IPS-18a (cell line): ENCODE results near the gene SHANK1.

ENCODE experiments used
- H3K27ac ChIP-seq: one replicate; pipeline ENCODE4 v1.5.1; 2013; ENCODE audit warnings: low read length
- H3K27me3 ChIP-seq: one replicate; pipeline ENCODE4 v1.6.1; 2013; ENCODE audit warnings: mild to moderate bottlenecking, low read length; ENCODE audit not compliant: control insufficient read depth, insufficient read depth
- H3K36me3 ChIP-seq: one replicate; pipeline ENCODE4 v1.6.1; 2013; ENCODE audit warnings: low read depth, low read length; ENCODE audit not compliant: control insufficient read depth
- H3K4me1 ChIP-seq: one replicate; pipeline ENCODE4 v1.6.1; 2013; ENCODE audit warnings: low read depth, low read length; ENCODE audit not compliant: control insufficient read depth
- H3K4me3 ChIP-seq: one replicate; pipeline ENCODE4 v1.5.1; 2013; ENCODE audit warnings: low read length
- H3K9ac ChIP-seq: one replicate; pipeline ENCODE4 v1.6.1; 2013; ENCODE audit warnings: mild to moderate bottlenecking, low read length, moderate library complexity
- H3K9me3 ChIP-seq: one replicate; pipeline ENCODE4 v1.6.1; 2013; ENCODE audit warnings: low read depth, low read length; ENCODE audit not compliant: control insufficient read depth

Gene SHANK1

GRCh38 chr19:50673118-50673517 lies 46.5 kb downstream of the SHANK1 start:
- H3K9me3 ChIP-seq = no peaks in the 10 kb centered on the region
- peaks cover 61% of the 10 kb centered on the region for H3K27me3 ChIP-seq
- no peaks in the 10 kb centered on the region for H3K36me3 ChIP-seq
- peaks cover 9% of the 10 kb centered on the region for H3K4me1 ChIP-seq
- no peak overlapping the region for H3K9ac ChIP-seq
- H3K4me3 ChIP-seq = no peak overlapping the region
- no peak overlapping the region for H3K27ac ChIP-seq

DNA sequence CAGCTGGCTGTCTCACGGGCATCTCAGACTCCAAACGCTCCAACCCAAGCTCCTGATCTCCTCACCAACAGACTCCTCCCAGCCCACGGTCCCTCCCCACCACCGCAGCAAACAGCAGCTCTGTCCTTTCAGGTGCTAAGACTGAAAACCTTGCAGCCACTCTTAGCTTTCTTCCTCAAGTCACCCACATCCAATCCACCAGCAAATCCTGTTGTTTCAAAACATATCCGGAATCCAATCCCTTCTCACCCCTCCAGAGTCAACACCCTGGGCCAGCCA lies 49.6 kb downstream of the SHANK1 start:
- H3K4me1 ChIP-seq = peaks cover 4% of the 10 kb centered on the region
- no peaks in the 10 kb centered on the region for H3K36me3 ChIP-seq
- peaks cover 78% of the 10 kb centered on the region for H3K27me3 ChIP-seq

GRCh38 chr19:50669302-50670101 lies 50.1 kb downstream of the SHANK1 start:
- Histone ChIP-seq H3K27me3 (peaks cover 78% of the 10 kb centered on the region), H3K4me3 (no peak overlapping the region), H3K36me3 (no peaks in the 10 kb centered on the region), H3K9ac (no peak overlapping the region), H3K9me3 (no peaks in the 10 kb centered on the region), H3K27ac (no peak overlapping the region), H3K4me1 (peaks cover 4% of the 10 kb centered on the region)

More for the DNA sequence above, 49.6 kb downstream of the SHANK1 start:
- Histone ChIP-seq H3K9me3 (no peaks in the 10 kb centered on the region), H3K9ac (no peak overlapping the region), H3K4me3 (no peak overlapping the region), H3K27ac (no peak overlapping the region)

- peaks cover 76% of the 10 kb centered on the region for H3K27me3 ChIP-seq
- H3K27ac ChIP-seq = no peak overlapping the region
- no peaks in the 10 kb centered on the region for H3K9me3 ChIP-seq
- H3K36me3 ChIP-seq = no peaks in the 10 kb centered on the region
- no peak overlapping the region for H3K4me3 ChIP-seq
- peaks cover 4% of the 10 kb centered on the region for H3K4me1 ChIP-seq
- H3K9ac ChIP-seq = no peak overlapping the region
Observed at GRCh38 chr19:50668879-50669278, 50.7 kb downstream of the SHANK1 start.

GRCh38 chr19:50668416-50668815 lies 51.2 kb downstream of the SHANK1 start:
- no peak overlapping the region for H3K9ac ChIP-seq
- no peaks in the 10 kb centered on the region for H3K36me3 ChIP-seq
- H3K9me3 ChIP-seq = no peaks in the 10 kb centered on the region
- no peak overlapping the region for H3K27ac ChIP-seq
- peaks cover 4% of the 10 kb centered on the region for H3K4me1 ChIP-seq
- H3K27me3 ChIP-seq = peaks cover 72% of the 10 kb centered on the region
- no peak overlapping the region for H3K4me3 ChIP-seq

- no peaks in the 10 kb centered on the region for H3K9me3 ChIP-seq
- no peak overlapping the region for H3K9ac ChIP-seq
- H3K27me3 ChIP-seq = peaks cover 65% of the 10 kb centered on the region
- H3K27ac ChIP-seq = no peak overlapping the region
- H3K4me3 ChIP-seq = no peak overlapping the region
- no peaks in the 10 kb centered on the region for H3K36me3 ChIP-seq
- H3K4me1 ChIP-seq = peaks cover 4% of the 10 kb centered on the region
Observed at GRCh38 chr19:50667759-50668231, 51.8 kb downstream of the SHANK1 start.

DNA sequence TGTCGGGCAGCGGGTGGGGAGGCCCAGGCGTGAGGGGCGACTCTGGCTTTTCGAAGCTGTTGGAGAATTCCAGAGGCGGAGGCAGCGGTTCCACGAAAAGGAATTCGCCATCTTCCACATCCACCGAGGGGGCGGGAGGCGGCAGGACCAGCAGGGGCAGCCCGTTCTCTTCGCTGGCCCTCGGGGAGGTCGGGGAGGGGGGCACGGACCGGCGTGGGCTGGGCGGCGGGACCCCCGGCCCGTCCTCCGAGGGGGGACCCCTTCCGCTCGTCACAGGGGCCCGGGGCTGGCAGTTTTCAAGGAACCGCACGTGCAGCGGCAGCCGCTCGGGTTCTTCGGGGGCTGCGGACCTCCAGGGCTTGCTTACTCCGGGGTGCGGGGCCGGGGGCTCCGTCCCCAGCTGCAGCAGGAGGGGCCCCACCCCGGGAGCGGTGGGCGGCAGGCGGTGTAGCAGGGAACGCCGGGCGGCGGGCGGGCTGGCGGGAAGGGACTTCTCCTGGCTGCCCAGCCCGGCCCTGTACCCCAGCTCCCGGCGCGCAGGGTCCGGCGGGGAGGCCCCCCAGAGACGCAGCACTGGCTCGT lies 52.3 kb downstream of the SHANK1 start:
- H3K27ac ChIP-seq = no peak overlapping the region
- no peak overlapping the region for H3K4me3 ChIP-seq

DNA sequence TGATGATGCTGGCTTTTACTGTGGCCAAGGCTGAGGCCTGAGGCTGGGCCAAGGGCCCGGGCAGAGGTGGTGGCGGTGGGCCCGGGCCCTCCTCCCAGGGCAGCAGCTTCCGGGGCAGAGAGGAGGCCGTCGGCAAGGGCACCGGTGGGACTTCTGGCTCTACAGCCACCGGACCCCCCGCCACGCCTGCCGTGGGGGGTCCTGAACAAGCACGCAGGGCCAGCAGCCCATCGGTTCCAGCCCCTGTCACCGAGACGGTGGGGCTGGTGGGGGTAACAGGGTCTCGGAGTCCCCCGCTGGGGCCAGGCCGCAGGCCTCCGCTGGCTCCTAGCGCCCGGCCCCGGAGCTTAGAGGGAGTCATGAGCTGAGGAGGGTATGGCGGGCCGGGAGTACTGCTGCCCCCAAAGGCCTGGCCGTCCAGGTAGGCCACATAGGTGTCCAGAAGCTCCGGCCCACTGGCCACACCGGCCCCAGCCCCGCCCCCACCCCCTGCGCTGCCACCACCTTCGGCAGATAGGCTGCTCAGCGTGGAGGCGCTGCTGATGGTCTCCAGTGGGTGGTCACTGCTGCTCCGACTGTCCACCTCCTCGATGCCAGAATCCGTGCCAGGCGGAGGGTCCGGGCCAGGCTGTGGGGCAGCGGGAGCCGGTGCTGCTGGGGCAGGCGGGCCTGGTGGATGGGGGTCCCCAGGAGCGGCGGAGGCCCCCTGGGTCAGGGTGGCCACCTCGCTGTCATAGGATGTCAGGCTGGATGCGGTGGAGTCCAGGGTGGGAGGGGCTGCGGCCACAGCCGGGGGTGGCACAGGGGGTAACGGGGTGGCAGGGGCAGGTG lies 53.0 kb downstream of the SHANK1 start:
- H3K4me1 ChIP-seq = peaks cover 4% of the 10 kb centered on the region
- no peaks in the 10 kb centered on the region for H3K9me3 ChIP-seq
- H3K4me3 ChIP-seq = no peak overlapping the region
- H3K9ac ChIP-seq = no peak overlapping the region
- H3K27ac ChIP-seq = no peak overlapping the region
- H3K36me3 ChIP-seq = no peaks in the 10 kb centered on the region
- H3K27me3 ChIP-seq = peaks cover 53% of the 10 kb centered on the region

More for the DNA sequence above, 52.3 kb downstream of the SHANK1 start:
- H3K27me3 ChIP-seq = peaks cover 60% of the 10 kb centered on the region
- H3K36me3 ChIP-seq = no peaks in the 10 kb centered on the region
- H3K9ac ChIP-seq = no peak overlapping the region
- peaks cover 4% of the 10 kb centered on the region for H3K4me1 ChIP-seq
- H3K9me3 ChIP-seq = no peaks in the 10 kb centered on the region

DNA sequence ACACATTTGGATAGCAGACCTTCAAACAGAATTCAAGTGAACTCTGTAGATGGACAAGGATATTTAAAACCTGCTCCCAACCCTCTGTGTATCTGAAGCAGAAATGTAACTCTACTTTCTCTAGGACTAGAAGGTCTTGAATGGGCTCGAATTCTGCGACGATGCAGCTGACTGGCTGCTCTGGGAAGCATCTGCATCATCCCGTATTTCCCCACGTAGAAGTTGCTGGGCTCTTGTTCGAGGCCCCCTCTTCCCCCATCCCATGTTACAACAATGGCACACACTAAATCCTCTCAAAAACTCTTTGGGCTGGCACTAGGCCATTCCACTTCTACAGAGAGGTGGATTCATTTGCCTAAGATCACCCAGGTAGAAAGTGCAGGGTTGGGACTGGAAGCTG lies 55.4 kb downstream of the SHANK1 start:
- no peaks in the 10 kb centered on the region for H3K9me3 ChIP-seq
- no peak overlapping the region for H3K27ac ChIP-seq
- no peak overlapping the region for H3K4me3 ChIP-seq
- peaks cover 7% of the 10 kb centered on the region for H3K4me1 ChIP-seq
- H3K27me3 ChIP-seq = peaks cover 36% of the 10 kb centered on the region
- H3K9ac ChIP-seq = no peak overlapping the region
- no peaks in the 10 kb centered on the region for H3K36me3 ChIP-seq

DNA sequence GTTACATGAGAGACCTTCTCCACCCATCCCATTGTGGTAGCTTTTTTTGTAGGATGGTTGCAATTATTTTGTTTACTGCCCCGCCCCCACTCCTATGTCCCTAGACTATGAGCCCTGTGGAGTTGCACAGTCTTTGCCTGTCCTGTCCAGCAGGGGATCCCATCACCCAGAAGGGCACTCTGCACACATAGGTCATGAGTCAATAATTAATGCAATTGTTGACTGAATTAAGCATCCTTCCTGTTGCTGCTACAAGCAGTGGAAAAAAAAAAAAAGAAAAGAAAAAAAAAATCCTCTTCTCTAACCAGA lies 56.2 kb downstream of the SHANK1 start:
- Histone ChIP-seq H3K9me3 (no peaks in the 10 kb centered on the region), H3K9ac (no peak overlapping the region), H3K4me1 (peaks cover 7% of the 10 kb centered on the region), H3K4me3 (no peak overlapping the region), H3K27me3 (peaks cover 29% of the 10 kb centered on the region), H3K27ac (no peak overlapping the region), H3K36me3 (no peaks in the 10 kb centered on the region)

- no peaks in the 10 kb centered on the region for H3K9me3 ChIP-seq
- no peak overlapping the region for H3K27ac ChIP-seq
- H3K4me3 ChIP-seq = no peak overlapping the region
- H3K27me3 ChIP-seq = peaks cover 23% of the 10 kb centered on the region
- H3K36me3 ChIP-seq = no peaks in the 10 kb centered on the region
- H3K4me1 ChIP-seq = peaks cover 7% of the 10 kb centered on the region
- H3K9ac ChIP-seq = no peak overlapping the region
Observed at GRCh38 chr19:50662651-50663481, 56.7 kb downstream of the SHANK1 start.
